B cell (primary cell): ENCODE results near the gene POU3F3. TPM values are rescaled to one million over a fixed set of nuclear protein-coding genes. Genes with fewer than 3 reads are reported as not detected.

Source experiments
- ATAC-seq: fragments of 200-7000 bp; cut with Tn5 transposase; one replicate; pipeline ENCODE4 v1.10.0; 2021; ENCODE audit warnings: low read depth, mild to moderate bottlenecking, moderate number of reproducible peaks, moderate library complexity
- CTCF ChIA-PET: fragments of 350-600 bp; sonication (Branson Sonifier 250); formaldehyde crosslinking; loops from one replicate; lab custom pipeline; 2021; ENCODE audit warnings: antibody characterized with exemption, inconsistent platforms; lab: Charles Lee
- POLR2A ChIA-PET: fragments of 350-600 bp; sonication (Branson Sonifier 250); formaldehyde crosslinking; loops from one replicate; lab custom pipeline; 2021; ENCODE audit warnings: antibody characterized with exemption; lab: Charles Lee
- DNase-seq: peaks from one replicate; pipeline ENCODE4 v3.0.0; 2013
- H2AFZ ChIP-seq: 2 replicates; pipeline ENCODE4 v1.6.1; 2012; ENCODE audit warnings: mild to moderate bottlenecking, low read depth, low read length; ENCODE audit not compliant: insufficient read depth, poor library complexity, severe bottlenecking
- H3K27ac ChIP-seq, 2 donors: 1 replicate in 1 of 2; 2 replicates in 1 of 2; pipeline ENCODE4 v1.5.1; 2012 to 2013; ENCODE audit warnings: low read length in 2 of 2, mild to moderate bottlenecking in 2 of 2, moderate library complexity in 1 of 2
- H3K27me3 ChIP-seq, 4 experiments: fragments of 200-600 bp in 1 of 4; sonication (generic) in 1 of 4; replicated peaks in 1 of 4; 1 replicate in 2 of 4; 2 replicates in 2 of 4; pipeline versions ENCODE4 v1.6.1 to v1.7.0; 2013 to 2016; ENCODE audit warnings: low read length in 3 of 4, mild to moderate bottlenecking in 2 of 4, mixed read lengths in 1 of 4, moderate library complexity in 1 of 4; ENCODE audit not compliant: insufficient read depth in 4 of 4, control insufficient read depth in 3 of 4; ENCODE audit errors: control extremely low read depth in 1 of 4
- H3K36me3 ChIP-seq, 2 experiments: replicated peaks in 1 of 2; 1 replicate in 1 of 2; 2 replicates in 1 of 2; pipeline versions ENCODE4 v1.6.1 to v1.7.1; 2013; ENCODE audit warnings: low read length in 1 of 2; ENCODE audit not compliant: insufficient read depth in 2 of 2, control insufficient read depth in 1 of 2; ENCODE audit errors: control extremely low read depth in 1 of 2, extremely low read depth in 1 of 2
- H3K4me1 ChIP-seq, 2 donors: fragments of 200-600 bp in 1 of 2; sonication (generic) in 1 of 2; 1 replicate in 1 of 2; 2 replicates in 1 of 2; pipeline versions ENCODE4 v1.5.1 to v1.6.1; 2013 to 2017; ENCODE audit warnings: low read length in 2 of 2; ENCODE audit not compliant: control insufficient read depth in 2 of 2, insufficient read depth in 2 of 2
- H3K4me2 ChIP-seq: replicated peaks from 2 replicates; pipeline ENCODE3; 2012; ENCODE audit warnings: mild to moderate bottlenecking, low read depth, low read length; ENCODE audit not compliant: poor library complexity, severe bottlenecking
- H3K4me3 ChIP-seq, 5 experiments: fragments of 200-600 bp in 1 of 5; sonication (generic) in 1 of 5; 1 replicate in 3 of 5; 2 replicates in 2 of 5; pipeline versions ENCODE4 v1.5.1 to v1.7.0; 2011 to 2016; ENCODE audit warnings: low read length in 4 of 5, mild to moderate bottlenecking in 4 of 5, low read depth in 2 of 5, control low read depth in 1 of 5, moderate library complexity in 1 of 5; ENCODE audit not compliant: insufficient read depth in 1 of 5; ENCODE audit errors: control extremely low read depth in 1 of 5, extremely low read depth in 1 of 5
- H3K79me2 ChIP-seq: fragments of 200-600 bp; sonication (generic); one replicate; pipeline ENCODE4 v1.6.0; 2016; ENCODE audit warnings: low read length; ENCODE audit not compliant: control insufficient read depth, insufficient read depth
- H3K9ac ChIP-seq: fragments of 200-600 bp; sonication (generic); 2 replicates; pipeline ENCODE4 v1.6.1; 2017; ENCODE audit warnings: mild to moderate bottlenecking, low read length, moderate library complexity
- H3K9me3 ChIP-seq, 3 donors: one replicate each; pipeline versions ENCODE4 v1.6.1 to v1.7.1; 2013; ENCODE audit warnings: low read length in 2 of 3; ENCODE audit not compliant: control insufficient read depth in 2 of 3, insufficient read depth in 1 of 3; ENCODE audit errors: control extremely low read depth in 1 of 3
- H4K20me1 ChIP-seq: 2 replicates; pipeline ENCODE4 v1.6.0; 2012; ENCODE audit warnings: mild to moderate bottlenecking, low read length; ENCODE audit not compliant: insufficient read depth, control insufficient read depth, poor library complexity, severe bottlenecking
- H3K27ac Mint-ChIP-seq: one replicate; pipeline ENCODE4 v1.8.0; 2021; ENCODE audit warnings: mixed read lengths
- H3K27me3 Mint-ChIP-seq: one replicate; pipeline ENCODE4 v1.8.0; 2021; ENCODE audit warnings: mixed read lengths
- H3K4me1 Mint-ChIP-seq: one replicate; pipeline ENCODE4 v1.8.0; 2021; ENCODE audit warnings: mixed read lengths
- H3K4me3 Mint-ChIP-seq: one replicate; pipeline ENCODE4 v1.8.0; 2021; ENCODE audit warnings: mixed read lengths
- H3K9me3 Mint-ChIP-seq: one replicate; pipeline ENCODE4 v1.8.0; 2022; ENCODE audit warnings: mixed read lengths; ENCODE audit not compliant: insufficient read depth
- EZH2 ChIP-seq: IDR thresholded peaks from 2 replicates; pipeline ENCODE4 v1.6.1; 2012; ENCODE audit warnings: borderline replicate concordance, low read depth, mild to moderate bottlenecking, moderate library complexity, low read length; ENCODE audit not compliant: insufficient read depth, poor library complexity, severe bottlenecking
- WGBS: methylation state at CpG from one replicate; pipeline ENCODE4 v1.1.5; 2013; ENCODE audit warnings: missing lambda C conversion rate; ENCODE audit not compliant: insufficient coverage; 5-methylcytosine and 5-hydroxymethylcytosine counted together
- intact Hi-C: fragments of 100-400 bp; cut with micrococcal nuclease; formaldehyde crosslinking; loops from one replicate; pipeline ENCODE4 v1.10.0; 2022
- polyA plus RNA-seq: library from polyadenylated mRNA; depleted of rRNA; stranded (reverse); fragments of >200 nt; gene quantifications from 2 replicates; pipeline ENCODE4 v1.2.3, GENCODE V29; 2012
- total RNA-seq, 2 donors: library from RNA; stranded (reverse); fragments of 120-200 nt in 1 of 2; gene quantifications; 1 replicate in 1 of 2; 2 replicates in 1 of 2; pipeline versions ENCODE4 v1.2.3 to v1.2.4, GENCODE V29; 2013 to 2022
- TF ChIP-seq, protein P1 (sequence below): fragments of 200-600 bp; IDR thresholded peaks from one replicate; pipeline ENCODE4 v1.8.0; 2022; ENCODE audit warnings: antibody characterized with exemption, mild to moderate bottlenecking

Gene POU3F3
- total and polyA plus RNA-seq, 2 donors (not counting 1 experiment from before 2014, with no cell fraction given) = 0.03 to 0.12 TPM

DNA sequence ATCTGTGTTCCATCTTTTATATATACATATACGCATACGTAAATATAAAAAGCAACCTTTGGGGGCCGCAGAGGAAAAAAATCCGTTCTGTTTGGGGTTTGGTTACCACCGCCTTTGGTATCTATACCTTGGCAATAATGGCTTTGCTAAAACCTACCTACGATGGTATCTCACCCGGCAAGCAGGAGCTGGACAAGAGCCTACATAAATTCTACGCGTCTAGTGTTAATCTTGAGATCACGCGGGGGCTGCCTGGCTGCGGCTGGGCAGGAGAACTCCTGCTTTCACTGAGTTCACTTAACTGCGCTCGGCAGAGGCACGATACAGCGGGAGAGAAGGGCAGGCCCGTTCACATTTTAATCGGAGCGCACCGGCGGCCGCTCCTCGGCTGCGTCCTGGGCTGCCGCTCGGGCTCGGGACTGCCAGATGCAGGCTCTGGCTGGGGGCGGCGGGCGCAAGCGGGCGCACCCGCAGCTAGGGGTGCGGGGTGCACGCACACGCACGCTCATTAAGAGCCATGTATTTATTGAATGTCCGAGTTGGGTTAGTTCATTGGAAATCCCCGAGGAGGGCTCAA, 1.7 kb upstream of the POU3F3 start:
- ATAC-seq = peak; percentile 39
- Histone ChIP-seq H3K36me3 (no peaks in the 10 kb centered on the region), H3K4me2 (peak overlapping the region; percentile 86), H2AFZ (peak overlapping the region; percentile 62), H3K79me2 (no peaks in the 10 kb centered on the region), H3K27me3 (peaks cover 0 to 81% (median 68%) of the 10 kb centered on the region in 4 experiments), H3K27ac (no peak overlapping the region), H3K9ac (peak overlapping the region; percentile 65), H3K4me1 (peaks cover 43 to 61% of the 10 kb centered on the region in 2 donors), H3K9me3 (peaks cover 0 to 50% (median 14%) of the 10 kb centered on the region in 3 donors), H4K20me1 (no peaks in the 10 kb centered on the region), H3K4me3 (peak overlapping the region in 4 of 5 experiments; percentile 22 to 68 (median 53))
- peaks cover 76% of the 10 kb centered on the region for H3K27me3 Mint-ChIP-seq
- H3K9me3 Mint-ChIP-seq = no peaks in the 10 kb centered on the region
- ChIA-PET CTCF (interaction anchor here (1.1 kb wide), 1 partner anchor 21 kb away, joined by 4 read pairs; no protein-coding TSS in a partner anchor), POLR2A (interaction anchor here (1.3 kb wide), 1 partner anchor 9 kb away, joined by 3 read pairs; no protein-coding TSS in a partner anchor)
- H3K27ac Mint-ChIP-seq = no peak overlapping the region
- intact Hi-C loops = no loop called here
- peaks cover 42% of the 10 kb centered on the region for H3K4me1 Mint-ChIP-seq
- H3K4me3 Mint-ChIP-seq = peak overlapping the region; percentile 94
- TF ChIP-seq, protein P1, sequence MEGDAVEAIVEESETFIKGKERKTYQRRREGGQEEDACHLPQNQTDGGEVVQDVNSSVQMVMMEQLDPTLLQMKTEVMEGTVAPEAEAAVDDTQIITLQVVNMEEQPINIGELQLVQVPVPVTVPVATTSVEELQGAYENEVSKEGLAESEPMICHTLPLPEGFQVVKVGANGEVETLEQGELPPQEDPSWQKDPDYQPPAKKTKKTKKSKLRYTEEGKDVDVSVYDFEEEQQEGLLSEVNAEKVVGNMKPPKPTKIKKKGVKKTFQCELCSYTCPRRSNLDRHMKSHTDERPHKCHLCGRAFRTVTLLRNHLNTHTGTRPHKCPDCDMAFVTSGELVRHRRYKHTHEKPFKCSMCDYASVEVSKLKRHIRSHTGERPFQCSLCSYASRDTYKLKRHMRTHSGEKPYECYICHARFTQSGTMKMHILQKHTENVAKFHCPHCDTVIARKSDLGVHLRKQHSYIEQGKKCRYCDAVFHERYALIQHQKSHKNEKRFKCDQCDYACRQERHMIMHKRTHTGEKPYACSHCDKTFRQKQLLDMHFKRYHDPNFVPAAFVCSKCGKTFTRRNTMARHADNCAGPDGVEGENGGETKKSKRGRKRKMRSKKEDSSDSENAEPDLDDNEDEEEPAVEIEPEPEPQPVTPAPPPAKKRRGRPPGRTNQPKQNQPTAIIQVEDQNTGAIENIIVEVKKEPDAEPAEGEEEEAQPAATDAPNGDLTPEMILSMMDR = no peak
- peak; percentile 34 for TF ChIP-seq EZH2
- WGBS = 4% methylated on average over 28 of the region's 39 CpGs
- DNase-seq = peak; percentile 74

DNA sequence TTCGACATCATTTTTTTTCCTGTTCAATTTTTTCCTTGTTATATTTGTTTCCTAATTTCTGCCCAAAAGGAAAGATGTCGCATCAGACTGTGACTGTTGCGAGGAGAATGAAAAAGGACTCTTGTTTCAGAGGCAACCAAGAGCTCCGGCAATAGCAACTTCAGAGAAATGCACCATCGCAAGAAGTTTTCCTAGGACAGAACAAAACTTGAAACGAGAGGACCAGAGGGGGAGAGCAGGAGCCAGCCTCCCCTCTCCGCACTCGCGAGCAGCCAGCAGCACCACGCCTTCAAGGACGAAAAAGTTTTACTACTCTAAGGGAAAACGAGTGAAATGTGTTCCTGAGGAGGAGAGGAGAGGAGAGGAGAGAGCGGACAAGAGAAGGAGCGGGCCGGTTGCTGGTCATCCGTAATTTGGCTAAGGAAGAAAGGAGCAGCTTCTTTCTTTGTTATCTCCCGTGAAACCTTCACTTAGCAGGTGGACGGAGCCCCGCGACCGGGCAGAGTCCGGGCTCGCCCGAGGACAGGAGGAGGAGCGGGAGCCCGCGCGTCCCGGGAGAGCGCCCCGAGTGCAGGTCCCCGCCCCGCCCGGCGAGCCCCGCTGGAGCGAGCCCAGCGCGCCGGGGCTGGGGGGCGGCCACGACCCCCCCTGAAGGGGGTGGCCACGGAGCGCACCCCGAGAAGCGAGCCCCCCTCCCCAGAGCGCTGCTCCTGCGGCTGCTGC, 744 bp downstream of the POU3F3 start:
- intact Hi-C loops = no loop called here
- 12% methylated on average over 40 of the region's 48 CpGs for WGBS

More for the DNA sequence above, 744 bp downstream of the POU3F3 start:
- Histone ChIP-seq H4K20me1 (no peaks in the 10 kb centered on the region), H3K4me1 (peaks cover 46 to 65% of the 10 kb centered on the region in 2 donors), H3K4me2 (peak overlapping the region; percentile 86), H3K27ac (no peak overlapping the region), H3K79me2 (no peaks in the 10 kb centered on the region), H3K9me3 (peaks cover 6 to 58% (median 30%) of the 10 kb centered on the region in 3 donors), H2AFZ (no peak overlapping the region), H3K4me3 (no peak overlapping the region), H3K27me3 (peaks cover 5 to 85% (median 69%) of the 10 kb centered on the region in 4 experiments), H3K36me3 (no peaks in the 10 kb centered on the region), H3K9ac (no peak overlapping the region)
- peak overlapping the region; percentile 94 for H3K4me3 Mint-ChIP-seq
- ChIA-PET CTCF (no interaction called here), POLR2A (no interaction called here)
- ATAC-seq (no peak), DNase-seq (peak; percentile 51)
- H3K27me3 Mint-ChIP-seq = peaks cover 76% of the 10 kb centered on the region
- no peaks in the 10 kb centered on the region for H3K9me3 Mint-ChIP-seq
- TF ChIP-seq EZH2 = peak; percentile 99
- TF ChIP-seq, protein P1 = no peak
- H3K4me1 Mint-ChIP-seq = peaks cover 47% of the 10 kb centered on the region
- peak overlapping the region; percentile 83 for H3K27ac Mint-ChIP-seq
